IPS DF 4.7 (cell line): ENCODE measurements around the gene ARHGEF16.

Experiments
- DNase-seq: peaks from one replicate; pipeline ENCODE4 v3.0.0-alpha.2; 2013; ENCODE audit warnings: low spot score; ENCODE audit errors: extremely low read depth

ARHGEF16 gene

GRCh38 chr1:3468236-3469103, 14.0 kb downstream of the ARHGEF16 start:
- DNase-seq, result no peak

DNA sequence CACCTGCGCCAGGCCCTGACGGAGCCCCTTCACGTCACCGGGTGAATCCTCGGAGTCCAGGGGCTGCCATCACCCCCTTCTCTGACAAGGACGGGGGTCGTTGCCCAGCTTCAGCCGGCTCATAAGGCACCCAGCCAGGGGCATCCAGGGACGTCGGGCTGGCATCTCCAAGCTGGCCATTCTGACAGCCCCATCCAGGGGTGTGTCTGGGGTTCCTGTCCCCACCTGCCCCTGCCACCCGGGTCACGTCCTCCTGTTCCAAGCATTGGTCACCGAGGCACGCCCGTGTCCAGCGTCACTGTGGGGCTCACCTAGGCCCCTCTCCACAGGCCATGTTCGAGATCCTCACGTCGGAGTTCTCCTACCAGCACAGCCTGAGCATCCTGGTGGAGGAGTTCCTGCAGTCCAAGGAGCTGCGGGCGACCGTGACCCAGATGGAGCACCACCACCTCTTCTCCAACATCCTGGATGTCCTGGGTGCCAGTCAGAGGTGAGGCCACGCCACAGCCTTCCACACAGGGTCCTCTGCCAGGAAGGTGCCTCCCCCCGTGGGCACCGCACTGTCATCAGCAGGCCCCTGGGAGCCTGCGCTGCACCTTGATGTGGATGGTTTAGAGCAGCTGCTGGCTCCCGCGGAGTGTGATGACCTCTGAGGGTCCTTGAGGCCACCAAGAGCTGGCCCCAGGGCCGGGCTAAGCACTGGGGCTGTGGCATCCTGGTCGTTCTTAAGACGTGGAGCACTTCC, 14.8 kb downstream of the ARHGEF16 start:
- no peak for DNase-seq

- DNase-seq, result no peak
These were observed 15.6 kb downstream of the ARHGEF16 start for GRCh38 chr1:3469849-3470649.

DNA sequence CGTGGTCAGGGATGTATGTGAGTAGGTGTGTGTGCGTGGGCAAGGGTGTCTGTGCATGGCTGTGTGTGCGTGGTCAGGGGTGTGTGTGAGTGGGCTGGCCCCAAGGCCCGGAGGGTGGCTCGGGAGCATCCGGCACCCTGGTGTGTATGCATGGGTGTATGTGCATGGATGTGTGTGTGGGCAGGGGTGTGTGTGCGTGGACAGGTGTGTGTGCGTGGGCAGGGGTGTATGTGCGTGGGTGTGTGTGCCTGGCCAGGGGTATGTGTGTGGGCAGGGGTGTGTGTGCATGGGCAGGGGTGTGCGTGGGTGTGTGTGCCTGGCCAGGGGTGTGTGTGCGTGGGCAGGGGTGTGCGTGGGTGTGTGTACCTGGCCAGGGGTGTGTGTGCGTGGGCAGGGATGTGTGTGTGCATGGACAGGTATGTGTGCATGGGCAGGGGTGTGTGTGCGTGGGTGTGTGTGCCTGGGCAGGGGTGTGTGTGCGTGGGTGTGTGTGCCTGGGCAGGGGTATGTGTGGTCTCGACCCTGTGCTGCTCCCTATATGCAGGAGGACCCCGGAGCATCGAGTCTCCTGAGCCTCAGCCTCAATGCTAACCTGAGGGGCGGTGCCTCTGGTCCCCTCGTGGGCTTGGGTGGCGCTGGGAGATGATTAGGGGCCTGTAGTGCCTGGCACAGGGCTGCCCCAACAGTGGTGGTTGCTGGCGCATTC, 16.3 kb downstream of the ARHGEF16 start:
- DNase-seq, result no peak

GRCh38 chr1:3471356-3472087, 17.1 kb downstream of the ARHGEF16 start:
- DNase-seq, result no peak

- DNase-seq, result no peak
These were observed 17.8 kb downstream of the ARHGEF16 start for GRCh38 chr1:3472088-3472850.

DNA sequence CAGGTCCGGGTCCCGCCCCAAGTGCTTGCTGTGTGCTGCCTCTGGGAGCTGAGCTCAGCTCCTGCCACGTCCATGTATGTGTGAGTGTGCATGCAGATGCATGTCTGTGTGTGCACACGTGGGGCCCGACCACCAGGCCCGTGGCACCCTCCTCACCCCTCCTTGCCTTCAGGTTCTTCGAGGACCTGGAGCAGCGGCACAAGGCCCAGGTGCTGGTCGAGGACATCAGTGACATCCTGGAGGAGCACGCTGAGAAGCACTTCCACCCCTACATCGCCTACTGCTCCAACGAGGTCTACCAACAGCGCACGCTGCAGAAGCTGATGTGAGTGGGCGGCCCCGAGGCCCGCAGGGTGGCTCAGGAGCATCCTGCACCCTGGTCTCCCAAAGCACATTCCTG, 18.4 kb downstream of the ARHGEF16 start:
- no peak for DNase-seq

- no peak for DNase-seq
These were observed 18.9 kb downstream of the ARHGEF16 start for GRCh38 chr1:3473381-3473844.

GRCh38 chr1:3474016-3474415, 19.6 kb downstream of the ARHGEF16 start:
- DNase-seq, result no peak

DNA sequence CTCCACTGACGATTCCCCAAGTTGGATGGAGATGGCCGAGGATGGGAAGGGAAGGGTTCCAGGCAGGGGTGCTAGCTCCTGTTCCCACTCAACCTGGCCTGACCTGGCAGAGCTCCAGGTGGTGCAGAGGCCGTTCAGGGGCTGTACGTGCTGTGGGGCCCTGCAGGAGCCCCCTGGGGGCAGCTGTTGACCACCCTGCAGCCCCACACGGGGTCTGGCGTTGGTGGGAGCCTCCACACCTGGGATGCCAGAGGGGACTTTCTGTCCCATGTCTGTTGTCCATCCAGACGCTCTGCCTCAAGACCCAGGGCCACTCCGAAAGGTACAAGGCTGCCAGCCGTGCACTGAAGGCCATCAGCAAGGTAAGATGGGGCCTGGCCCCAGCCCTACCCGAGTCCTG, 20.0 kb downstream of the ARHGEF16 start:
- DNase-seq, result no peak

- no peak for DNase-seq
These were observed 21.5 kb downstream of the ARHGEF16 start for GRCh38 chr1:3475839-3476573.

- no peak for DNase-seq
These were observed 22.2 kb downstream of the ARHGEF16 start for GRCh38 chr1:3476666-3477065.

DNA sequence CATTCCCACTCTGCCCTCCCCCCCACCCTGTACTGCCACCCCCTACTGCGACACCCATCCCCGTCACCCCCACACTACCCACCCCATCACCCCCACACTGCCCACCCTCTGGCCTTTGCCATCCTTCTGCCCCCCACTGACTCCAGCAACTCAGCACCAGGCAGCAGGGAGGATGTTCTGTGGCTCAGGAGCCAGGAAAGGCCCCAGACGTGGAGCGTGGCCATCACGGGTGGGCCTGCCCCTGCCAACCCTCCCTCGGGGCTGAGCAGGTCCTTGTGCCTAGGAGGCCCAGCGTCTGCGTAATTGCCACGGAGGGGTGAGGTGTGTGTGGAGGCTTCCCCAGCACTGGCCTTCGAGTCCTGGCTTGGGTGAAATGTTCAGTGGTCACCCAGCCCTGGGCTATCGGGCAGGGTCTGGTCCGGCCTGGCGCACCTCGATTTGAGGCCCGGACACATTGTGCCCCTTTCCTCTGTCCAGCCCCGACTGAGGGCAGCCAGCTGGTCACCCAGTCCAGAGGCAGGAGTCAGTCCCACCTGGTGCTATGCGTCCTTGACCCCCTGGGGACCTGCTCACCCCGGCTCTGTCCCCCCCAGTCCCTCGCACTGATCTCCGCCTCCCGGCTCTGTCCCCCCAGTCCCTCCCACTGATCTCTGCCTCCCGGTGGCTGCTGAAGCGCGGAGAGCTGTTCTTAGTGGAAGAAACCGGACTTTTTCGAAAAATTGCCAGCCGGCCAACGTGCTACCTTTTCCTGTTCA, 23.0 kb downstream of the ARHGEF16 start:
- no peak for DNase-seq

- no peak for DNase-seq
These were observed 23.7 kb downstream of the ARHGEF16 start for GRCh38 chr1:3478187-3478586.

GRCh38 chr1:3479511-3480368, 25.3 kb downstream of the ARHGEF16 start:
- DNase-seq, result no peak

DNA sequence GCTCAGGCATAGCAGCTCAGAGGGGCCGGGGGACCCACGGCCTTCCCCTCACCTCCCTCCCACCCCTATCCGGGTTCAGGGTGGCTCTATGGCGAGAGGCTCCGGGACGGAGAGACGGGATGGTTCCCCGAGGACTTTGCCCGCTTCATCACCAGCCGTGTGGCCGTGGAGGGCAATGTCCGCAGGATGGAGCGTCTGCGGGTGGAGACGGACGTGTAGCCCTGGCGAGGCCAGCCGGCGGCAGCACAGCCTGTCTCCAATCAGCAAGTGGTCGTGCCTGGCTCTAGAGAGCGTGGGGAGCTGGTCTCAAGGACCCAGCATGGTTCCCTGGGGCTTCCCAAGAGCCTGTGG, 25.9 kb downstream of the ARHGEF16 start:
- no peak for DNase-seq

- no peak for DNase-seq
These were observed 26.6 kb downstream of the ARHGEF16 start for GRCh38 chr1:3481046-3481445.
